Activated CD8-positive, alpha-beta T cell treated with anti-CD3 and anti-CD28 coated beads for 36 hours (primary cell): ENCODE data around the gene TMEM45B. TPM values are rescaled to one million over a fixed set of nuclear protein-coding genes. Genes with fewer than 3 reads are reported as not detected.
"Not testable (repeated sequence)": the region's sequence is repeated elsewhere in the genome, so short reads cannot be mapped to it uniquely, and the experiment has no call there.

Experiments
- ATAC-seq: fragments of 200-7000 bp; cut with Tn5 transposase; one replicate; pipeline ENCODE4 v1.10.0; 2021; ENCODE audit warnings: mild to moderate bottlenecking, moderate library complexity
- CTCF ChIA-PET: fragments of 350-600 bp; sonication (Branson Sonifier 250); formaldehyde crosslinking; loops from one replicate; lab custom pipeline; 2021; ENCODE audit warnings: antibody characterized with exemption; lab: Charles Lee
- POLR2A ChIA-PET: fragments of 350-600 bp; sonication (Branson Sonifier 250); formaldehyde crosslinking; loops from one replicate; lab custom pipeline; 2021; ENCODE audit warnings: antibody characterized with exemption; lab: Charles Lee
- DNase-seq: peaks from one replicate; pipeline ENCODE4 v3.0.0-alpha.2; 2020
- H3K27ac Mint-ChIP-seq: one replicate; pipeline ENCODE4 v1.8.0; 2021; ENCODE audit warnings: mild to moderate bottlenecking, mixed read lengths
- H3K27me3 Mint-ChIP-seq: one replicate; pipeline ENCODE4 v1.8.0; 2021; ENCODE audit warnings: mixed read lengths
- H3K36me3 Mint-ChIP-seq: one replicate; pipeline ENCODE4 v1.8.0; 2021; ENCODE audit warnings: low read depth, mixed read lengths
- H3K4me1 Mint-ChIP-seq: one replicate; pipeline ENCODE4 v1.8.0; 2021; ENCODE audit warnings: low read depth, mixed read lengths
- H3K4me3 Mint-ChIP-seq: one replicate; pipeline ENCODE4 v1.8.0; 2021; ENCODE audit warnings: mild to moderate bottlenecking, moderate library complexity, mixed read lengths
- H3K9me3 Mint-ChIP-seq: one replicate; pipeline ENCODE4 v1.8.0; 2021; ENCODE audit warnings: mixed read lengths
- CTCF ChIP-seq: fragments of 200-600 bp; IDR thresholded peaks from one replicate; pipeline ENCODE4 v1.8.0; 2022; ENCODE audit warnings: antibody characterized with exemption, mild to moderate bottlenecking
- intact Hi-C: fragments of 100-400 bp; cut with micrococcal nuclease; formaldehyde crosslinking; loops from one replicate; pipeline ENCODE4 v1.10.0; 2022
- total RNA-seq, 2 experiments: library from RNA; stranded (reverse); gene quantifications; one replicate each; pipeline ENCODE4 v1.2.3, GENCODE V29; 2021

TMEM45B gene
- total RNA-seq, 2 experiments from 2014 or later, result 0.47 to 0.49 TPM

GRCh38 chr11:129840236-129840635, 24.6 kb downstream of the TMEM45B start:
- Mint-ChIP-seq H3K4me3 (no peak overlapping the region), H3K4me1 (peaks cover 18% of the 10 kb centered on the region), H3K36me3 (no peaks in the 10 kb centered on the region), H3K27me3 (no peaks in the 10 kb centered on the region), H3K27ac (no peak overlapping the region), H3K9me3 (peaks cover 6% of the 10 kb centered on the region)
- DNase-seq (no peak), ATAC-seq (no peak)
- TF ChIP-seq CTCF, result no peak
- POLR2A ChIA-PET, result no interaction called here
- intact Hi-C loops, result no loop called here
- CTCF ChIA-PET, result no interaction called here

GRCh38 chr11:129842138-129842537, 26.5 kb downstream of the TMEM45B start:
- H3K9me3 Mint-ChIP-seq, result peaks cover 6% of the 10 kb centered on the region
- no peak for DNase-seq
- H3K4me1 Mint-ChIP-seq, result peaks cover 24% of the 10 kb centered on the region
- no peak overlapping the region for H3K27ac Mint-ChIP-seq
- no peak for ATAC-seq
- intact Hi-C loops, result no loop called here
- H3K27me3 Mint-ChIP-seq, result no peaks in the 10 kb centered on the region
- ChIA-PET POLR2A (no interaction called here), CTCF (no interaction called here)
- no peak overlapping the region for H3K4me3 Mint-ChIP-seq
- no peaks in the 10 kb centered on the region for H3K36me3 Mint-ChIP-seq
- TF ChIP-seq CTCF, result no peak

- H3K9me3 Mint-ChIP-seq, result peaks cover 6% of the 10 kb centered on the region
- H3K4me1 Mint-ChIP-seq, result peaks cover 14% of the 10 kb centered on the region
- H3K27me3 Mint-ChIP-seq, result no peaks in the 10 kb centered on the region
- no peak for DNase-seq
- H3K36me3 Mint-ChIP-seq, result no peaks in the 10 kb centered on the region
- ChIA-PET POLR2A (interaction anchor here (0.7 kb wide), 1 partner anchor 105 kb away, joined by 3 read pairs; no protein-coding TSS in a partner anchor), CTCF (no interaction called here)
- H3K27ac Mint-ChIP-seq, result no peak overlapping the region
- no peak for TF ChIP-seq CTCF
- no peak overlapping the region for H3K4me3 Mint-ChIP-seq
- peak; percentile 34 for ATAC-seq
- intact Hi-C loops, result no loop called here
These were observed 31.1 kb downstream of the TMEM45B start for GRCh38 chr11:129846508-129847335.

GRCh38 chr11:129847361-129847760, 31.7 kb downstream of the TMEM45B start:
- H3K4me1 Mint-ChIP-seq, intact Hi-C loops, DNase-seq, H3K36me3 Mint-ChIP-seq, POLR2A ChIA-PET, ATAC-seq, H3K27ac Mint-ChIP-seq, CTCF ChIA-PET, H3K4me3 Mint-ChIP-seq, H3K27me3 Mint-ChIP-seq, H3K9me3 Mint-ChIP-seq: not testable (repeated sequence)

- Mint-ChIP-seq H3K27ac (no peak overlapping the region), H3K9me3 (no peaks in the 10 kb centered on the region), H3K36me3 (no peaks in the 10 kb centered on the region), H3K27me3 (no peaks in the 10 kb centered on the region), H3K4me1 (peaks cover 28% of the 10 kb centered on the region), H3K4me3 (no peak overlapping the region)
- ATAC-seq (no peak), DNase-seq (no peak)
- intact Hi-C loops, result no loop called here
- TF ChIP-seq CTCF, result no peak
- CTCF ChIA-PET, result no interaction called here
- POLR2A ChIA-PET, result interaction anchor here (0.6 to 0.8 kb wide), 2 partner anchors 12 to 222 kb away, joined by 3 read pairs; no protein-coding TSS in a partner anchor
These were observed 33.9 kb downstream of the TMEM45B start for GRCh38 chr11:129849447-129850130.
